DND-41 (cell line): ENCODE results near the gene HTRA3.

ENCODE experiments used
- ATAC-seq: fragments of 200-7000 bp; cut with Tn5 transposase; 3 replicates; pipeline ENCODE4 v1.9.1; 2021; ENCODE audit warnings: low read depth; ENCODE audit not compliant: insufficient read depth
- DNase-seq: peaks from one replicate; pipeline ENCODE4 v3.0.0-alpha.2; 2020
- H2AFZ ChIP-seq: 2 replicates; pipeline ENCODE4 v1.6.0; 2012; ENCODE audit warnings: low read depth, low read length
- H3K27ac ChIP-seq: 2 replicates; pipeline ENCODE4 v1.5.1; 2012; ENCODE audit warnings: low read length, inconsistent platforms
- H3K27me3 ChIP-seq: fragments of 200-600 bp; sonication (generic); 2 replicates; pipeline ENCODE4 v1.6.0; 2012; ENCODE audit warnings: low read length, mild to moderate bottlenecking, inconsistent platforms; ENCODE audit not compliant: insufficient read depth, poor library complexity
- H3K36me3 ChIP-seq: 2 replicates; pipeline ENCODE4 v1.5.1; 2012; ENCODE audit warnings: low read length, inconsistent platforms; ENCODE audit not compliant: insufficient read depth
- H3K4me1 ChIP-seq: 2 replicates; pipeline ENCODE4 v1.5.1; 2012; ENCODE audit warnings: mild to moderate bottlenecking, low read length; ENCODE audit not compliant: insufficient read depth
- H3K4me2 ChIP-seq: 2 replicates; pipeline ENCODE4 v1.6.0; 2012; ENCODE audit warnings: mild to moderate bottlenecking, moderate library complexity, low read length, inconsistent platforms; ENCODE audit not compliant: insufficient read depth
- H3K4me3 ChIP-seq, 2 experiments: fragments of 200-600 bp in 1 of 2; shearing (Covaris generic) in 1 of 2; 2 replicates each; pipeline ENCODE4 v1.5.1; 2012 to 2016; ENCODE audit warnings: inconsistent platforms in 2 of 2, low read length in 2 of 2, mild to moderate bottlenecking in 2 of 2, low read depth in 1 of 2, moderate library complexity in 1 of 2
- H3K79me2 ChIP-seq: 2 replicates; pipeline ENCODE4 v1.6.0; 2012; ENCODE audit warnings: low read length, inconsistent platforms; ENCODE audit not compliant: insufficient read depth
- H3K9ac ChIP-seq: 2 replicates; pipeline ENCODE4 v1.6.0; 2012; ENCODE audit warnings: low read depth, mild to moderate bottlenecking, inconsistent platforms, low read length, moderate library complexity
- H3K9me3 ChIP-seq: 2 replicates; pipeline ENCODE4 v1.5.1; 2012; ENCODE audit warnings: low read length, moderate library complexity, mild to moderate bottlenecking, inconsistent platforms; ENCODE audit not compliant: insufficient read depth, severe bottlenecking
- H4K20me1 ChIP-seq: 2 replicates; pipeline ENCODE4 v1.6.0; 2012; ENCODE audit warnings: low read length; ENCODE audit not compliant: insufficient read depth
- CTCF ChIP-seq: IDR thresholded peaks from 2 replicates; pipeline ENCODE4 v1.5.1; 2012; ENCODE audit warnings: borderline replicate concordance, low read length, moderate library complexity, mild to moderate bottlenecking; ENCODE audit not compliant: poor library complexity, severe bottlenecking; ENCODE audit errors: extremely low read depth
- EZH2 ChIP-seq: IDR thresholded peaks from 3 replicates; pipeline ENCODE4 v1.6.1; 2012; ENCODE audit warnings: borderline replicate concordance, low read depth, mild to moderate bottlenecking, moderate library complexity, low read length, inconsistent platforms; ENCODE audit not compliant: severe bottlenecking

Gene HTRA3

GRCh38 chr4:8263397-8263796 lies 6.2 kb upstream of the HTRA3 start:
- Histone ChIP-seq H3K79me2 (no peaks in the 10 kb centered on the region), H3K27ac (no peak overlapping the region), H3K4me3 (no peak overlapping the region), H4K20me1 (peaks cover 3% of the 10 kb centered on the region; the same call in 1 of the 2 replicates), H3K9me3 (no peaks in the 10 kb centered on the region), H2AFZ (no peak overlapping the region), H3K4me2 (no peak overlapping the region), H3K9ac (no peak overlapping the region), H3K27me3 (no peaks in the 10 kb centered on the region), H3K4me1 (no peaks in the 10 kb centered on the region), H3K36me3 (no peaks in the 10 kb centered on the region)
- ATAC-seq (no peak), DNase-seq (no peak)
- TF ChIP-seq EZH2 (no peak), CTCF (no peak)

- H3K4me1 ChIP-seq, result no peaks in the 10 kb centered on the region
- no peak overlapping the region for H3K4me3 ChIP-seq
- H3K9ac ChIP-seq, result no peak overlapping the region
- DNase-seq, result no peak
- no peaks in the 10 kb centered on the region for H3K27me3 ChIP-seq
- no peaks in the 10 kb centered on the region for H3K36me3 ChIP-seq
- no peak overlapping the region for H2AFZ ChIP-seq
- no peaks in the 10 kb centered on the region for H3K9me3 ChIP-seq
- ATAC-seq, result no peak
- H3K79me2 ChIP-seq, result no peaks in the 10 kb centered on the region
- TF ChIP-seq EZH2, result no peak
- TF ChIP-seq CTCF, result no peak
- no peak overlapping the region for H3K4me2 ChIP-seq
- H3K27ac ChIP-seq, result no peak overlapping the region
- peaks cover 3% of the 10 kb centered on the region; the same call in 1 of the 2 replicates for H4K20me1 ChIP-seq
Observed at GRCh38 chr4:8264106-8264505, 5.4 kb upstream of the HTRA3 start.

GRCh38 chr4:8265171-8265929 lies 4.2 kb upstream of the HTRA3 start:
- H3K9me3 ChIP-seq, result no peaks in the 10 kb centered on the region
- no peaks in the 10 kb centered on the region for H3K27me3 ChIP-seq
- no peak overlapping the region for H3K9ac ChIP-seq
- no peaks in the 10 kb centered on the region for H3K4me1 ChIP-seq
- H3K4me3 ChIP-seq, result no peak overlapping the region
- H3K36me3 ChIP-seq, result no peaks in the 10 kb centered on the region
- no peaks in the 10 kb centered on the region for H3K79me2 ChIP-seq
- H2AFZ ChIP-seq, result no peak overlapping the region
- H3K4me2 ChIP-seq, result no peak overlapping the region
- TF ChIP-seq CTCF, result no peak
- no peak for TF ChIP-seq EZH2
- H4K20me1 ChIP-seq, result peaks cover 3% of the 10 kb centered on the region; the same call in 1 of the 2 replicates
- DNase-seq (no peak), ATAC-seq (no peak)
- no peak overlapping the region for H3K27ac ChIP-seq
